ENCODE results near the gene TSPAN9. TPM values are rescaled to one million over a fixed set of nuclear protein-coding genes. Genes with fewer than 3 reads are reported as not detected.

Gene TSPAN9
- total RNA-seq, 1 donor from 2014 or later = 81.2 TPM

DNA sequence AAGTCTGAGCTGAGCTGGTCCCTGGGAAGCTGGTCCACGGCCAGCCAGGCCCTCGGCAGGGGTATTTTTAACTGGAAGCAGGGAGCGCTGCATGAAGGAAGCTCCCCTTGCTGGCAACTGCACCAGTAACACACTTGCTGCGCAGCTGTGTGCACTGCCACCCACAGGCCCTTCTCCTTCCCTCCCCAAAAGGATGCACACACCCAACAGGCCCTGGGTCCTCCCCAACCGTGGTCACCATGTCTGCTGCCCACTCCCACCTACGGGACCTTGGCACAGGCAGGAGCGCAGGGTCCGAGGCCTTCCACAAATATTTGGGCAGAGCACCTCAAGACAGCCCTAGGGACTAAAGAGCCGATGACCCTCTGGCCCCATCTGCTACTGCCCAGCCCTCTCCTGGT, 256.8 kb downstream of the TSPAN9 start:
- H3K36me3 ChIP-seq = no peaks in the 10 kb centered on the region
- H3K27ac ChIP-seq = no peak overlapping the region
- H3K27me3 ChIP-seq = no peaks in the 10 kb centered on the region
- DNase-seq (peak; percentile 51), ATAC-seq (no peak)
- intact Hi-C loops (cut with DNase I) = no loop called here
- no peak overlapping the region for H3K4me3 ChIP-seq
- TF ChIP-seq, protein P1, sequence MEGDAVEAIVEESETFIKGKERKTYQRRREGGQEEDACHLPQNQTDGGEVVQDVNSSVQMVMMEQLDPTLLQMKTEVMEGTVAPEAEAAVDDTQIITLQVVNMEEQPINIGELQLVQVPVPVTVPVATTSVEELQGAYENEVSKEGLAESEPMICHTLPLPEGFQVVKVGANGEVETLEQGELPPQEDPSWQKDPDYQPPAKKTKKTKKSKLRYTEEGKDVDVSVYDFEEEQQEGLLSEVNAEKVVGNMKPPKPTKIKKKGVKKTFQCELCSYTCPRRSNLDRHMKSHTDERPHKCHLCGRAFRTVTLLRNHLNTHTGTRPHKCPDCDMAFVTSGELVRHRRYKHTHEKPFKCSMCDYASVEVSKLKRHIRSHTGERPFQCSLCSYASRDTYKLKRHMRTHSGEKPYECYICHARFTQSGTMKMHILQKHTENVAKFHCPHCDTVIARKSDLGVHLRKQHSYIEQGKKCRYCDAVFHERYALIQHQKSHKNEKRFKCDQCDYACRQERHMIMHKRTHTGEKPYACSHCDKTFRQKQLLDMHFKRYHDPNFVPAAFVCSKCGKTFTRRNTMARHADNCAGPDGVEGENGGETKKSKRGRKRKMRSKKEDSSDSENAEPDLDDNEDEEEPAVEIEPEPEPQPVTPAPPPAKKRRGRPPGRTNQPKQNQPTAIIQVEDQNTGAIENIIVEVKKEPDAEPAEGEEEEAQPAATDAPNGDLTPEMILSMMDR (IDR thresholded peaks at IDR 0.05) = no peak
- no peaks in the 10 kb centered on the region for H3K4me1 ChIP-seq
- no peaks in the 10 kb centered on the region for H3K9me3 ChIP-seq

DNA sequence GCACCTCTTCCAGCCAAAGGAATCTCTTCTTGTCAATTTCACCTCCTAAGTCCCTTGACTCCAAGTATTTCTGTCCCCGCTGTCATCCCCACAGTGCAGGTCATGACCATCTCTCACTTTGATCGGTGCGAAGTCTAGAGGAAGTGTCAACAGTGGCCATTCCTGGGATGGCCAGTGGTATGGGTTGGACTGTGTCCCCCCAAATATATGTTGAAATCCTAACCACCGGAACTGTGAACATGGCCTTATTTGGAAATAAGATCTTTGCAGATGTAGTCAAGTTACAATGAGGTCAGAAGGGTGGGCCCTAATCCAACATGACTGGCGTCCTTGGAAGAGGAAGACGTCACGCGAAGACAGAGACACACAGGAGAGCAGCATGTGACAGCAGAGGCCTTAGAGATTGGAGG, 257.9 kb downstream of the TSPAN9 start:
- ATAC-seq = no peak
- intact Hi-C loops (cut with DNase I) = no loop called here
- Histone ChIP-seq H3K27me3 (no peaks in the 10 kb centered on the region), H3K4me1 (no peaks in the 10 kb centered on the region), H3K9me3 (no peaks in the 10 kb centered on the region), H3K36me3 (no peaks in the 10 kb centered on the region), H3K4me3 (no peak overlapping the region), H3K27ac (no peak overlapping the region)
- TF ChIP-seq, protein P1 (IDR thresholded peaks at IDR 0.05) = no peak
- DNase-seq = peak; percentile 30

Other genes starting within 250 kb of the TSPAN9 start
- gene NRIP2, start 242.3 kb upstream of the TSPAN9 start, total RNA-seq = 0.61 TPM
- not detected for gene TEX52, start 220.3 kb upstream of the TSPAN9 start, total RNA-seq
- 1.0 TPM for gene FOXM1, start 200.2 kb upstream of the TSPAN9 start, total RNA-seq
- gene RHNO1, start 200.2 kb upstream of the TSPAN9 start, total RNA-seq = 15.2 TPM
- 16.3 TPM for gene TULP3, start 186.5 kb upstream of the TSPAN9 start, total RNA-seq
- 42.5 TPM for gene TEAD4, start 118.0 kb upstream of the TSPAN9 start, total RNA-seq

Data from upper lobe of right lung (tissue), 1 donor.